ENCODE measurements around the gene SLK. TPM values are rescaled to one million over a fixed set of nuclear protein-coding genes. Genes with fewer than 3 reads are reported as not detected.

SLK gene
- total RNA-seq, 1 experiment from 2014 or later = 40.8 TPM

- BruUV-seq (replicated peaks) = no TSS peak
- TF ChIP-seq POLR2AphosphoS5 (IDR thresholded peaks at IDR 0.05; ENCODE audit: low read depth, low read length) (no peak), REST (IDR thresholded peaks at IDR 0.05; ENCODE audit: insufficient read depth in 1 of 2, low read depth in 2 of 2, low read length in 1 of 2) (no peak), SIN3A (IDR thresholded peaks at IDR 0.05; ENCODE audit: borderline replicate concordance, insufficient read depth, low read depth, low read length) (no peak), CTCF (IDR thresholded peaks at IDR 0.05) (no peak), TCF7L2 (IDR thresholded peaks at IDR 0.05; ENCODE audit: low read depth, low read length) (no peak)
- CTCF ChIA-PET = no interaction called here
- no peak overlapping the region for H3K4me3 ChIP-seq (ENCODE audit: low read depth in 2 of 2, low read length in 2 of 2)
- no peaks in the 10 kb centered on the region for H3K4me1 ChIP-seq (ENCODE audit: control insufficient read depth, insufficient read depth, low read length)
- no peaks in the 10 kb centered on the region for H3K9me3 ChIP-seq (ENCODE audit: control insufficient read depth, insufficient read depth, low read depth, low read length)
- intact Hi-C loops (cut with micrococcal nuclease; ENCODE audit: unreplicated experiment) (no loop called here), in situ Hi-C loops (cut with HindIII; ENCODE audit: low pct_unique_long_range_greater_than_20kb, low sequenced_read_pairs) (no loop called here)
- DNase-seq (ENCODE audit: low read depth, low spot score) = no peak
- H3K27ac ChIP-seq (ENCODE audit: low read length) = no peak overlapping the region
- POLR2A ChIA-PET = no interaction called here
- no peaks in the 10 kb centered on the region for H3K27me3 ChIP-seq (ENCODE audit: control insufficient read depth, insufficient read depth, low read length)
- no peak for ATAC-seq
- no peaks in the 10 kb centered on the region for H3K36me3 ChIP-seq (ENCODE audit: control insufficient read depth, insufficient read depth, low read length)
Measured at GRCh38 chr10:104059364-104059763, 92.4 kb downstream of the SLK start.

- intact Hi-C loops (cut with micrococcal nuclease; ENCODE audit: unreplicated experiment) (no loop called here), in situ Hi-C loops (cut with HindIII; ENCODE audit: low pct_unique_long_range_greater_than_20kb, low sequenced_read_pairs) (no loop called here)
- no TSS peak for BruUV-seq (replicated peaks)
- Histone ChIP-seq H3K27me3 (ENCODE audit: control insufficient read depth, insufficient read depth, low read length) (no peaks in the 10 kb centered on the region), H3K27ac (ENCODE audit: low read length) (no peak overlapping the region), H3K4me3 (ENCODE audit: low read depth in 2 of 2, low read length in 2 of 2) (no peak overlapping the region), H3K9me3 (ENCODE audit: control insufficient read depth, insufficient read depth, low read depth, low read length) (no peaks in the 10 kb centered on the region), H3K36me3 (ENCODE audit: control insufficient read depth, insufficient read depth, low read length) (no peaks in the 10 kb centered on the region), H3K4me1 (ENCODE audit: control insufficient read depth, insufficient read depth, low read length) (no peaks in the 10 kb centered on the region)
- DNase-seq (ENCODE audit: low read depth, low spot score) (no peak), ATAC-seq (0 out of 2 replicates have a peak, but pooled peaks have one; percentile 36)
- ChIA-PET POLR2A (no interaction called here), CTCF (no interaction called here)
- TF ChIP-seq REST (IDR thresholded peaks at IDR 0.05; ENCODE audit: insufficient read depth in 1 of 2, low read depth in 2 of 2, low read length in 1 of 2) (no peak), POLR2AphosphoS5 (IDR thresholded peaks at IDR 0.05; ENCODE audit: low read depth, low read length) (no peak), TCF7L2 (IDR thresholded peaks at IDR 0.05; ENCODE audit: low read depth, low read length) (no peak), SIN3A (IDR thresholded peaks at IDR 0.05; ENCODE audit: borderline replicate concordance, insufficient read depth, low read depth, low read length) (no peak), CTCF (IDR thresholded peaks at IDR 0.05) (no peak)
Measured at GRCh38 chr10:104061196-104061595, 94.3 kb downstream of the SLK start.

Data from Panc1 (cell line).